ENCODE results near the gene TRIM77.
"Not testable (repeated sequence)": the region's sequence is repeated elsewhere in the genome, so short reads cannot be mapped to it uniquely, and the experiment has no call there.

DNA sequence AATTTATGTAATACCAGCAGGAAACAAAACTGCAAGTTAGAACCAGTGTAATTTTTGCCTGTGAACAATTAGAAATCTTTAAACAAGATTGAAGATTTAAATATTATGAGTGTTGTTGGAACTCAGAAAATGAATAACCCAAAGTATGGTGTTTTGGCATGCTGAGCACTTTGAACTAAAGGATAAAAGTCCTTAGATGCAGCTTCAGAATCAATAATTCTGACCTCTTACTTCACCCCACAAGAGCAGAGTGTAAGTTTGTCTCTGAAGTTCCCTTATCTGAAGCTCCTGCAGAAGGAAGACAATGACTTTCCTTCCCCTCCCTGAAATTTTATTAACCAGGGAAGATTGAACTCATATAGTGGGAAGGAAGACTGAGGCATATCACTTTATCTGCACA, 40.5 kb upstream of the TRIM77 start:
- not testable (repeated sequence) for TF ChIP-seq POLR2A (IDR thresholded peaks at IDR 0.05; ENCODE audit: low read length); GATA1 (IDR thresholded peaks at IDR 0.05; ENCODE audit: low read depth, low read length)

Measured in erythroblast (primary cell).